Activated CD4-positive, alpha-beta T cell treated with anti-CD3 and anti-CD28 coated beads for 4 hours (primary cell): ENCODE measurements around the gene DGKI.

Experiments
- DNase-seq, 2 donors: peaks; one replicate each; pipeline ENCODE4 v3.0.0-alpha.2; 2020

DGKI gene

GRCh38 chr7:137871170-137871915 is 24.6 kb upstream of the DGKI start:
- DNase-seq, result no peak

- no peak for DNase-seq
Measured at GRCh38 chr7:137870684-137871083, 23.9 kb upstream of the DGKI start.

GRCh38 chr7:137870078-137870477 is 23.3 kb upstream of the DGKI start:
- no peak for DNase-seq

- no peak for DNase-seq
Measured at GRCh38 chr7:137869260-137869659, 22.5 kb upstream of the DGKI start.

- no peak for DNase-seq
Measured at GRCh38 chr7:137867289-137867688, 20.5 kb upstream of the DGKI start.

GRCh38 chr7:137865764-137866163 is 19.0 kb upstream of the DGKI start:
- DNase-seq, result no peak

- DNase-seq, result no peak
Measured at GRCh38 chr7:137862964-137863363, 16.2 kb upstream of the DGKI start.

- DNase-seq, result no peak
Measured at GRCh38 chr7:137862358-137862757, 15.6 kb upstream of the DGKI start.

- no peak for DNase-seq
Measured at GRCh38 chr7:137860542-137860941, 13.8 kb upstream of the DGKI start.

- no peak for DNase-seq
Measured at GRCh38 chr7:137853053-137853452, 6.3 kb upstream of the DGKI start.

GRCh38 chr7:137852108-137852507 is 5.3 kb upstream of the DGKI start:
- DNase-seq, result no peak

- DNase-seq, result no peak
Measured at GRCh38 chr7:137850972-137851945, 4.5 kb upstream of the DGKI start.

GRCh38 chr7:137850571-137850970 is 3.8 kb upstream of the DGKI start:
- no peak for DNase-seq

GRCh38 chr7:137848095-137848494 is 1.3 kb upstream of the DGKI start:
- DNase-seq, result no peak

GRCh38 chr7:137847568-137848050 is 835 bp upstream of the DGKI start:
- DNase-seq, result no peak

- DNase-seq, result no peak
Measured at GRCh38 chr7:137846549-137846826, 286 bp downstream of the DGKI start.

- no peak for DNase-seq
Measured at GRCh38 chr7:137844677-137845425, 1.9 kb downstream of the DGKI start.

- DNase-seq, result no peak
Measured at GRCh38 chr7:137839903-137840779, 6.6 kb downstream of the DGKI start.

- DNase-seq, result no peak
Measured at GRCh38 chr7:137838706-137839315, 8.0 kb downstream of the DGKI start.

GRCh38 chr7:137836541-137836940 is 10.2 kb downstream of the DGKI start:
- no peak for DNase-seq

GRCh38 chr7:137836113-137836509 is 10.7 kb downstream of the DGKI start:
- DNase-seq, result no peak
